K562 (cell line): ENCODE results near the gene ATXN7L2. TPM values are rescaled to one million over a fixed set of nuclear protein-coding genes. Genes with fewer than 3 reads are reported as not detected.
A peak's percentile ranks its signal among the peaks of the same experiment; 100 is the strongest.

ENCODE experiments used
- ATAC-seq: fragments of 200-7000 bp; cut with Tn5 transposase; 3 replicates; pipeline ENCODE4 v1.9.1; 2020; ENCODE audit warnings: moderate library complexity
- BruUV-seq: library from RNA; stranded (reverse); fragments of 400-500 nt; replicated peaks from 2 replicates; lab custom pipeline; 2021; lab: Mats Ljungman, UMichigan
- CTCF ChIA-PET: fragments of 300-600 bp; formaldehyde crosslinking; extraction: SDS; loops from one replicate; lab custom pipeline; 2021; ENCODE audit warnings: low intra/inter-chr PET ratio; lab: Yijun Ruan, JAX
- POLR2A ChIA-PET: fragments of 300-600, 350-650 bp; sonication (Branson Sonifier 250); formaldehyde crosslinking; extraction: SDS; loops from one replicate; lab custom pipeline; 2021; ENCODE audit warnings: antibody characterized with exemption, inconsistent platforms; lab: Yijun Ruan, JAX
- DNase-seq, 4 experiments: peaks; one replicate each; pipeline versions ENCODE4 v3.0.0 to v3.0.0-alpha.2; 2011 to 2018; ENCODE audit warnings: low spot score in 3 of 4, mixed read lengths in 3 of 4; ENCODE audit errors: extremely low read depth in 1 of 4
- FAIRE-seq: peaks from 2 replicates; lab custom pipeline; 2011; peaks lifted over from hg19 to GRCh38; lab: Jason Lieb, UNC
- H2AFZ ChIP-seq: 2 replicates; pipeline ENCODE4 v1.6.0; 2011; ENCODE audit warnings: low read depth, low read length, control low read depth, inconsistent platforms
- H3K27ac ChIP-seq: fragments of 200-600 bp; 3 replicates; pipeline ENCODE4 v1.8.0; 2011; ENCODE audit warnings: low read depth, mild to moderate bottlenecking, control low read depth, inconsistent platforms, low read length, moderate library complexity, mixed read lengths; ENCODE audit errors: extremely low read depth
- H3K27me3 ChIP-seq, 2 experiments: fragments of 300-600 bp in 1 of 2; 2 replicates in 1 of 2; 3 replicates in 1 of 2; pipeline versions ENCODE4 v1.6.0 to v1.8.0; 2011; ENCODE audit warnings: inconsistent platforms in 2 of 2, low read length in 2 of 2, mild to moderate bottlenecking in 1 of 2, mixed read lengths in 1 of 2, moderate library complexity in 1 of 2; ENCODE audit not compliant: control insufficient read depth in 2 of 2, insufficient read depth in 2 of 2
- H3K36me3 ChIP-seq: fragments of 300-600 bp; 3 replicates; pipeline ENCODE4 v1.8.0; 2011; ENCODE audit warnings: mild to moderate bottlenecking, low read length, inconsistent platforms; ENCODE audit not compliant: control insufficient read depth, insufficient read depth
- H3K4me1 ChIP-seq, 2 experiments: fragments of 200-600 bp in 1 of 2; replicated peaks in 1 of 2; 2 replicates in 1 of 2; 3 replicates in 1 of 2; pipeline versions ENCODE4 v1.5.1 to v1.8.0; 2011; ENCODE audit warnings: inconsistent platforms in 2 of 2, low read length in 2 of 2, mild to moderate bottlenecking in 1 of 2, mixed read lengths in 1 of 2, moderate library complexity in 1 of 2; ENCODE audit not compliant: control insufficient read depth in 2 of 2, insufficient read depth in 2 of 2
- H3K4me2 ChIP-seq: 2 replicates; pipeline ENCODE4 v1.6.1; 2011; ENCODE audit warnings: low read length, control low read depth, inconsistent platforms, mixed read lengths; ENCODE audit not compliant: insufficient read depth
- H3K4me3 ChIP-seq: fragments of 200-600 bp; sonication (generic), shearing (Covaris generic); 2 replicates; pipeline ENCODE4 v1.5.1; 2016; ENCODE audit warnings: control low read depth, inconsistent platforms
- H3K79me2 ChIP-seq: fragments of 200-600 bp; 3 replicates; pipeline ENCODE4 v1.8.0; 2011; ENCODE audit warnings: low read length, inconsistent platforms; ENCODE audit not compliant: control insufficient read depth, insufficient read depth
- H3K9ac ChIP-seq, 2 experiments: 2 replicates each; pipeline versions ENCODE4 v1.6.0 to v1.6.1; 2011; ENCODE audit warnings: low read depth in 2 of 2, low read length in 2 of 2, control low read depth in 1 of 2, inconsistent platforms in 1 of 2, mild to moderate bottlenecking in 1 of 2, mixed read lengths in 1 of 2; ENCODE audit not compliant: insufficient read depth in 1 of 2
- H3K9me1 ChIP-seq: one replicate; pipeline ENCODE4 v1.6.0; 2011; ENCODE audit warnings: inconsistent platforms, mild to moderate bottlenecking, low read length, moderate library complexity; ENCODE audit not compliant: control insufficient read depth, insufficient read depth
- H3K9me3 ChIP-seq: replicated peaks from 2 replicates; pipeline ENCODE4 v1.5.1; 2011; ENCODE audit warnings: low read depth, low read length, inconsistent platforms; ENCODE audit not compliant: control insufficient read depth, insufficient read depth
- H4K20me1 ChIP-seq: replicated peaks from 2 replicates; pipeline ENCODE4 v1.6.1; 2011; ENCODE audit warnings: low read length, inconsistent platforms, mixed read lengths; ENCODE audit not compliant: control insufficient read depth, insufficient read depth
- HES1 ChIP-seq: fragments of 450-650 bp; IDR thresholded peaks from 2 replicates; pipeline ENCODE4 v1.6.1; 2016; ENCODE audit warnings: low read depth, mild to moderate bottlenecking, moderate library complexity
- IRF2 ChIP-seq: sonication (generic); formaldehyde crosslinking; IDR thresholded peaks from 2 replicates; pipeline ENCODE4 v1.8.1; 2022; ENCODE audit warnings: mild to moderate bottlenecking, missing genetic modification reagents
- MCM5 ChIP-seq: fragments of 450-650 bp; IDR thresholded peaks from 2 replicates; pipeline ENCODE4 v1.6.1; 2016; ENCODE audit warnings: low read depth
- MITF ChIP-seq: IDR thresholded peaks from 2 replicates; pipeline ENCODE4 v1.6.1; 2014; ENCODE audit warnings: antibody characterized with exemption
- MTA2 ChIP-seq: fragments of 450-650 bp; IDR thresholded peaks from 2 replicates; pipeline ENCODE4 v1.6.1; 2016; ENCODE audit warnings: low read depth
- MYNN ChIP-seq, 2 experiments: sonication (generic); formaldehyde crosslinking in 1 of 2; IDR thresholded peaks; 2 replicates each; pipeline versions ENCODE4 v1.5.0 to v1.6.1; 2016 to 2020; ENCODE audit warnings: antibody characterized with exemption in 1 of 2, missing genetic modification reagents in 1 of 2
- POLR2G ChIP-seq: fragments of 200-400 bp; formaldehyde crosslinking; IDR thresholded peaks from 2 replicates; pipeline ENCODE4 v1.6.1; 2017; ENCODE audit warnings: low read depth, mild to moderate bottlenecking, antibody characterized with exemption, low read length, moderate library complexity
- TAF7 ChIP-seq: fragments of 450-650 bp; IDR thresholded peaks from 2 replicates; pipeline ENCODE4 v1.6.1; 2016; ENCODE audit warnings: missing genetic modification characterization, missing compliant biosample characterization
- TGIF2 ChIP-seq: sonication (generic); formaldehyde crosslinking; IDR thresholded peaks from 2 replicates; pipeline ENCODE4 v1.8.1; 2022; ENCODE audit warnings: mild to moderate bottlenecking, missing genetic modification reagents, moderate library complexity
- ZBTB12 ChIP-seq: fragments of 250-450 bp; sonication (Bioruptor Pico); IDR thresholded peaks from 2 replicates; pipeline ENCODE4 v1.4.0; 2020
- ZNF174 ChIP-seq: fragments of 250-450 bp; sonication (Bioruptor Pico); IDR thresholded peaks from 2 replicates; pipeline ENCODE4 v1.4.0; 2020; ENCODE audit warnings: mild to moderate bottlenecking
- ZNF24 ChIP-seq: fragments of 450-650 bp; IDR thresholded peaks from 2 replicates; pipeline ENCODE4 v1.6.1; 2016
- ZNF436 ChIP-seq: fragments of 250-450, 450-650 bp; sonication (Bioruptor Pico); formaldehyde crosslinking; IDR thresholded peaks from 2 replicates; pipeline ENCODE4 v1.7.0; 2020; ENCODE audit warnings: mild to moderate bottlenecking
- ZNF740 ChIP-seq, 3 experiments: fragments of 200-800 bp in 1 of 3; sonication (Bioruptor generic) in 1 of 3; sonication (generic) in 1 of 3; formaldehyde crosslinking in 1 of 3; IDR thresholded peaks; 2 replicates each; pipeline versions ENCODE4 v1.6.1 to v1.8.0; 2016 to 2022; ENCODE audit warnings: mild to moderate bottlenecking in 2 of 3, missing compliant biosample characterization in 2 of 3, missing genetic modification characterization in 2 of 3, missing genetic modification reagents in 1 of 3
- WGBS: fragments of 100-300 bp; shearing (Covaris generic); methylation state at CpG from one replicate; pipeline ENCODE4 v1.1.6; 2016; ENCODE audit warnings: low coverage, mixed read lengths; ENCODE audit not compliant: insufficient coverage; ENCODE audit errors: missing lambda C conversion rate; 5-methylcytosine and 5-hydroxymethylcytosine counted together
- in situ Hi-C: fragments of 300-500 bp; cut with MboI; formaldehyde crosslinking; loops from 4 replicates; pipeline ENCODE4 v1.15.0; 2018; ENCODE audit warnings: inconsistent platforms, mixed read lengths
- intact Hi-C: fragments of 100-400 bp; cut with micrococcal nuclease; formaldehyde crosslinking; loops from 2 replicates; pipeline ENCODE4 v1.14.2; 2022
- polyA plus RNA-seq, 8 experiments: library from polyadenylated mRNA; depleted of rRNA in 4 of 8; stranded (reverse) in 5 of 8; unstranded in 3 of 8; fragments of >200 nt; fragmentation: Nextera tagmentation in 2 of 8; fragmentation: Illumina TruSeq in 1 of 8; extraction: Ambion mirVana in 2 of 8; extraction: Trizol in 1 of 8; gene quantifications; 2 replicates each; pipeline versions ENCODE4 v1.2.1 to v1.2.3, GENCODE V29; 2011 to 2014; ENCODE audit warnings: inconsistent platforms in 1 of 8, missing spikeins in 1 of 8
- total RNA-seq, 7 experiments: library from RNA; depleted of rRNA in 6 of 7; stranded (reverse); fragments of >200 nt in 6 of 7; fragmentation: Illumina TruSeq in 2 of 7; extraction: Trizol in 2 of 7; gene quantifications; 2 replicates each; pipeline versions ENCODE4 v1.2.1 to v1.2.3, GENCODE V29; 2011 to 2021; ENCODE audit warnings: low replicate concordance in 1 of 7

ATXN7L2 gene
- total and polyA plus RNA-seq, 9 of the 15 experiments (the other 6 are each of a cell fraction or from before 2014, with no cell fraction given): 0.21 to 10.4 (median 5.8) TPM

- no peak for DNase-seq
- H3K4me1 ChIP-seq: no peaks in the 10 kb centered on the region; a peak in 1 of 5 replicates
- 4% methylated on average over 14 of the region's 14 CpGs for WGBS
- no peak overlapping the region for H2AFZ ChIP-seq
- intact Hi-C loops (no loop called here), in situ Hi-C loops (no loop called here)
- peaks cover 28 to 33% of the 10 kb centered on the region in 2 experiments for H3K27me3 ChIP-seq
- H4K20me1 ChIP-seq: no peaks in the 10 kb centered on the region
- no peak for TF ChIP-seq MYNN (IDR thresholded peaks at IDR 0.05)
- TF ChIP-seq MYNN (CRISPR knock-in tag; IDR thresholded peaks at IDR 0.05): no peak
- no peak for TF ChIP-seq ZBTB12 (CRISPR knock-in tag)
- no peak for TF ChIP-seq IRF2 (CRISPR knock-in tag)
- no peak for TF ChIP-seq ZNF174 (CRISPR knock-in tag)
- TF ChIP-seq POLR2G: no peak
- no peak for TF ChIP-seq ZNF436 (CRISPR knock-in tag)
- no peak for TF ChIP-seq MCM5
- no peak for TF ChIP-seq HES1
- TF ChIP-seq ZNF24: no peak
- TF ChIP-seq MITF: no peak
- no peak for TF ChIP-seq TGIF2 (CRISPR knock-in tag)
- TF ChIP-seq ZNF740 (CRISPR knock-in tag; IDR thresholded peaks at IDR 0.05): no peak
- no peak for TF ChIP-seq ZNF740 (tag; IDR thresholded peaks at IDR 0.05)
- TF ChIP-seq TAF7 (tag): no peak
- TF ChIP-seq MTA2: no peak
- no peaks in the 10 kb centered on the region for H3K9me1 ChIP-seq
- CTCF ChIA-PET: no interaction called here
- H3K9me3 ChIP-seq: no peaks in the 10 kb centered on the region
- no peaks in the 10 kb centered on the region for H3K79me2 ChIP-seq
- H3K36me3 ChIP-seq: no peaks in the 10 kb centered on the region
- no TSS peak for BruUV-seq
- FAIRE-seq: no peak
- H3K4me2 ChIP-seq: no peak overlapping the region
- no peak overlapping the region for H3K4me3 ChIP-seq
- no peak overlapping the region for H3K9ac ChIP-seq
- POLR2A ChIA-PET: interaction anchor here (0.5 to 1.2 kb wide), 7 partner anchors 8 to 269 kb away, joined by 3 to 4 read pairs (median 3); partner anchors contain the start of genes CYB561D1 and GNAI3
- ATAC-seq: peak; percentile 37
- H3K27ac ChIP-seq: no peak overlapping the region
These were observed 37.6 kb downstream of the ATXN7L2 start for GRCh38 chr1:109521002-109521951.
